SK-N-MC (cell line): ENCODE measurements around the gene HBEGF.

Source experiments
- EZH2 ChIP-seq: fragments of 200-600 bp; sonication (generic); IDR thresholded peaks from one replicate; pipeline ENCODE4 v1.6.1; 2017; ENCODE audit warnings: antibody characterized with exemption
- POLR2AphosphoS5 ChIP-seq: IDR thresholded peaks from 2 replicates; pipeline ENCODE4 v1.6.1; 2012; ENCODE audit warnings: mild to moderate bottlenecking, low read depth, low read length, borderline replicate concordance

DNA sequence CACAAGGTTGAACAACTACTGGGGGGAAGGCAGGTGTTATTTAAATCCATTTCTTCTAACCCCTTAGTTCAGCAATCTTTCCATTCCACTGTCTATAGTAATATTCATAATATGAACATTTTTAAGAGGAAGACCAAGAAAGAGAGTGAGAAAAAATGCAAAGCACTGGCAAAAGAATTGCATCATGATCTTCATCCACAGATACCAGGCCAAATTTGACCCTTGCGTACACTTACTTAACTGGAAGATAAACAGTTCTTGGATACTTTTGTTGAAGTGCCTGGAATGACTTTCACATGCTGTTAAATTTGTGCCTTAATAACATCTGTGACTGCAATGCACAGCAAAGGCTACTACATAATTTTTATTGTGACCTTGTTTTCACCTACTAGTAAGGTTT, 45.3 kb downstream of the HBEGF start:
- no peak for TF ChIP-seq EZH2
- no peak for TF ChIP-seq POLR2AphosphoS5
